Suprapubic skin (tissue), 4 donors: Measurements from ENCODE around the gene INMT. TPM values are rescaled to one million over a fixed set of nuclear protein-coding genes. Genes with fewer than 3 reads are reported as not detected.

Experiments used
- DNase-seq, 2 donors: peaks; one replicate each; pipeline ENCODE4 v3.0.0-alpha.2; 2019; ENCODE audit warnings: low spot score in 2 of 2
- H3K27ac ChIP-seq: fragments of 200-600 bp; sonication (generic); one replicate; pipeline ENCODE4 v1.5.1; 2019
- H3K27me3 ChIP-seq: fragments of 200-600 bp; sonication (generic); one replicate; pipeline ENCODE4 v1.5.1; 2019
- H3K36me3 ChIP-seq: fragments of 200-600 bp; sonication (generic); one replicate; pipeline ENCODE4 v1.5.1; 2019
- H3K4me1 ChIP-seq: fragments of 200-600 bp; sonication (generic); one replicate; pipeline ENCODE4 v1.5.1; 2019
- H3K4me3 ChIP-seq: fragments of 200-600 bp; sonication (generic); one replicate; pipeline ENCODE4 v1.5.1; 2019; ENCODE audit warnings: mild to moderate bottlenecking
- H3K9me3 ChIP-seq: fragments of 200-600 bp; sonication (generic); one replicate; pipeline ENCODE4 v1.5.1; 2019
- EP300 ChIP-seq: sonication (generic); formaldehyde crosslinking; IDR thresholded peaks from one replicate; pipeline ENCODE4 v1.6.1; 2017; ENCODE audit warnings: antibody characterized with exemption
- POLR2A ChIP-seq, 2 donors: fragments of 450-650 bp; IDR thresholded peaks; one replicate each; pipeline ENCODE4 v1.6.1; 2017; ENCODE audit warnings: antibody characterized with exemption in 2 of 2, mild to moderate bottlenecking in 2 of 2, moderate library complexity in 2 of 2
- POLR2AphosphoS5 ChIP-seq, 3 donors: sonication (generic); formaldehyde crosslinking; IDR thresholded peaks; one replicate each; pipeline ENCODE4 v1.6.1; 2017; ENCODE audit warnings: antibody characterized with exemption in 3 of 3
- WGBS: methylation state at CpG from one replicate; pipeline ENCODE4 v1.1.5; 2018; 5-methylcytosine and 5-hydroxymethylcytosine counted together
- total RNA-seq, 4 donors: library from RNA; depleted of rRNA; stranded (reverse); fragments of >200 nt; gene quantifications; one replicate each; pipeline ENCODE4 v1.1.0, GENCODE V29; 2016
- TF ChIP-seq, protein P1 (sequence below), 2 donors: fragments of 200-600 bp in 1 of 2; fragments of 450-650 bp in 1 of 2; sonication (generic) in 1 of 2; IDR thresholded peaks; one replicate each; pipeline ENCODE4 v1.5.1; 2016 to 2019; ENCODE audit warnings: antibody characterized with exemption in 2 of 2, mild to moderate bottlenecking in 1 of 2, moderate library complexity in 1 of 2

Gene INMT
- total RNA-seq, 4 donors from 2014 or later = 1.3 to 9.7 (median 4.2) TPM

DNA sequence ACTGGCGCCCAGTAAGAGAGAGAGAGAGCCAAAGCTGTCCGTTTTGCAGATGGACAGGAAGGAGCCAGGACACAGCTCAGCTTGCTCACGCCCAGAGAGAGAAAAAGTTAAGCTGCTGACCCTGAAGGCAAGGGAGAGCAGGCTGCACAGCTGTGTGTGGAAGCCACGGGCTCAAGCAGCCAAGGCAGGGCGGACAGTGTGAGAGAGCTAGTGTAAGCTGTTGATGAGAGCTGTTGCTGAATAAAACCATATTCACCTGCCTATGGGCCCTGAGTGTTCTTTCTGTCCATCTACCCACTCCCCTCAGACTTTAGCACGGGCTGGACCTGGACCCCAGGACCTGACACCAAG lies 5.4 kb downstream of the INMT start:
- Histone ChIP-seq H3K9me3 (no peaks in the 10 kb centered on the region), H3K4me1 (peaks cover 22% of the 10 kb centered on the region), H3K36me3 (no peaks in the 10 kb centered on the region), H3K27ac (no peak overlapping the region), H3K4me3 (no peak overlapping the region), H3K27me3 (no peaks in the 10 kb centered on the region)
- TF ChIP-seq POLR2A (IDR thresholded peaks at IDR 0.05) (no peak), POLR2AphosphoS5 (IDR thresholded peaks at IDR 0.05) (no peak), EP300 (no peak)
- TF ChIP-seq, protein P1, sequence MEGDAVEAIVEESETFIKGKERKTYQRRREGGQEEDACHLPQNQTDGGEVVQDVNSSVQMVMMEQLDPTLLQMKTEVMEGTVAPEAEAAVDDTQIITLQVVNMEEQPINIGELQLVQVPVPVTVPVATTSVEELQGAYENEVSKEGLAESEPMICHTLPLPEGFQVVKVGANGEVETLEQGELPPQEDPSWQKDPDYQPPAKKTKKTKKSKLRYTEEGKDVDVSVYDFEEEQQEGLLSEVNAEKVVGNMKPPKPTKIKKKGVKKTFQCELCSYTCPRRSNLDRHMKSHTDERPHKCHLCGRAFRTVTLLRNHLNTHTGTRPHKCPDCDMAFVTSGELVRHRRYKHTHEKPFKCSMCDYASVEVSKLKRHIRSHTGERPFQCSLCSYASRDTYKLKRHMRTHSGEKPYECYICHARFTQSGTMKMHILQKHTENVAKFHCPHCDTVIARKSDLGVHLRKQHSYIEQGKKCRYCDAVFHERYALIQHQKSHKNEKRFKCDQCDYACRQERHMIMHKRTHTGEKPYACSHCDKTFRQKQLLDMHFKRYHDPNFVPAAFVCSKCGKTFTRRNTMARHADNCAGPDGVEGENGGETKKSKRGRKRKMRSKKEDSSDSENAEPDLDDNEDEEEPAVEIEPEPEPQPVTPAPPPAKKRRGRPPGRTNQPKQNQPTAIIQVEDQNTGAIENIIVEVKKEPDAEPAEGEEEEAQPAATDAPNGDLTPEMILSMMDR (IDR thresholded peaks at IDR 0.05) = no peak
- 87% methylated on average over 6 of the region's 6 CpGs for whole genome bisulfite sequencing
- DNase-seq = no peak

DNA sequence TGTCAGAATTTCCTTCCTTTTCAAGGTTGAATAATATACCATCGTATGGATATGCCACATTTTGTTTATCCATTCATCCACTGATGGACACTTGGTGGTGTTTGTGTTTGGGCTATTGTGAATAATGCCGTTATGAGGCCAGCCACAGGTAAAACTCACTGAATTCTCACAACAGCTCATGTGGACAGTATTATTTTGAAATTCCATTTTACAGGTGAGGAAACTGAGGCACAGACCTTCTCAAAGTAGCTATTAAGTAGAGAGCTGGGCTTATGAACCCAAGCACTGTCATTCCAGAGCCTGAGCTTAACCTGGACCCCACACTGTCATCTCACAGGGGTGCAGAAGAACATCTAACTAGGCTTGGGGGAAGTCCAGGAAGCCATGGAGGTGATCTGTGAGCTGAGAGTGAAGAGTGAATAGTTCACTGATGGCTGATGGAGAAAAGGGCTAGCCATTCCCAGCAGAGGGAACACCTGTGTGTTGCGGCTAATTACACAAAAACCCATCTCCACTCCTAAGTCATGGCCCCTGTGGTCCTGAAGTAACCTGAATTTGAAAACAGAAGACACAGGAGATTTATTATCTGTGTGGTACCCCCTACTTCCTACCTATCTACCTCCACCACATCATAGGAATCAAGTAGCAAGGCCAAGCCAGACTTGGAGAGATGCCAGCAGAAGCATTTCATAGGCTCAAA lies 8.7 kb downstream of the INMT start:
- Histone ChIP-seq H3K4me3 (no peak overlapping the region), H3K27me3 (no peaks in the 10 kb centered on the region), H3K36me3 (no peaks in the 10 kb centered on the region), H3K27ac (no peak overlapping the region), H3K4me1 (peaks cover 24% of the 10 kb centered on the region), H3K9me3 (no peaks in the 10 kb centered on the region)
- WGBS = 98% methylated on average over 3 of the region's 3 CpGs
- TF ChIP-seq EP300 (no peak), POLR2AphosphoS5 (IDR thresholded peaks at IDR 0.05) (no peak), POLR2A (IDR thresholded peaks at IDR 0.05) (no peak)
- TF ChIP-seq, protein P1 (IDR thresholded peaks at IDR 0.05) = no peak
- DNase-seq = no peak

DNA sequence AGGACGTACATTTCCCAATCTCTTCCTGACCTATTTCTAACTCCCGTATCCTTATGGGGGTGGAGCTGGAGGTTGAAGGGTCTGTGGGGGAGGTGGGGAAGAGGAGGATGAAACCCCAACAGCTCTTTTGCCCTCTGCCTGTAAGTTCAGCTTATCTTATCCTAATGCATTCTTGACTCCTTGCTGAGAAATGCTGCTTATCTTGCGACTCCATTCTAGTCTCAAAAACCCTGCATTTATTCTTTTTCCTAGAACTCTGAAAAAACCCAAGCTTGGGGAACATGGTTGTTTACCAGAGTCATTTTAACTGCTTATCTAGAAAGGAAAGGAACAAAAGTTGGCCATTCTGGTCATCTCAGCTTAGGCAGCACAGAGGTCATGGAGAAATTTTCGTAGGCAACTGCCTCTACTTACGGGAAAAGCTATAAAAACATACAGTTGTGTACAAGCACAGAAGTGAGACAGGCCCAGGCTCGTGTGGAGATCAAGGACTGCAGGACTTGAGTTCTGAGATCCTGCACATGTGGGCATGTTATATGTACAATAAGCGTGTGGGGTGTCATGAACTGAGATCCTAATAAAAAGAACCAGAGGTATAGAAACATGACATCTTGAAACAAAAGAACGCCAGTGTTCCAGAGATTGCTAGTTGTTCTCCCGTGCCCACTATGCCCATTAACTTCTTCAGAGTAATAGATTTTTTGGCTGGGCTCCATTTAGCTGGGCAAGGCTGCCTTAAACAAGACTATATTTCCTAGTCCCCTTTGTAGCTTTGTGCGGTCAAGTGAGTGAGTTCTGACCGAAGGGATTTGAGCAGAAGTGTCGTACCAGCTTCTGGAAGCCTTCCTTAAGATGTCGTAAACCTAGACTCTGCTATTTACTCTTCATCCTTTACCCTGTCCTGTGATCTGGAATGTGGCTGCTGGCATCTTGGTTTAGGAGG lies 9.6 kb downstream of the INMT start:
- 74% methylated on average over 13 of the region's 13 CpGs for WGBS
- Histone ChIP-seq H3K27ac (no peak overlapping the region), H3K4me1 (peaks cover 24% of the 10 kb centered on the region), H3K27me3 (no peaks in the 10 kb centered on the region), H3K9me3 (no peaks in the 10 kb centered on the region), H3K36me3 (no peaks in the 10 kb centered on the region), H3K4me3 (no peak overlapping the region)
- TF ChIP-seq POLR2AphosphoS5 (IDR thresholded peaks at IDR 0.05) = no peak
- no peak for TF ChIP-seq EP300
- no peak for TF ChIP-seq POLR2A (IDR thresholded peaks at IDR 0.05)
- TF ChIP-seq, protein P1 (IDR thresholded peaks at IDR 0.05) = no peak
- no peak for DNase-seq

DNA sequence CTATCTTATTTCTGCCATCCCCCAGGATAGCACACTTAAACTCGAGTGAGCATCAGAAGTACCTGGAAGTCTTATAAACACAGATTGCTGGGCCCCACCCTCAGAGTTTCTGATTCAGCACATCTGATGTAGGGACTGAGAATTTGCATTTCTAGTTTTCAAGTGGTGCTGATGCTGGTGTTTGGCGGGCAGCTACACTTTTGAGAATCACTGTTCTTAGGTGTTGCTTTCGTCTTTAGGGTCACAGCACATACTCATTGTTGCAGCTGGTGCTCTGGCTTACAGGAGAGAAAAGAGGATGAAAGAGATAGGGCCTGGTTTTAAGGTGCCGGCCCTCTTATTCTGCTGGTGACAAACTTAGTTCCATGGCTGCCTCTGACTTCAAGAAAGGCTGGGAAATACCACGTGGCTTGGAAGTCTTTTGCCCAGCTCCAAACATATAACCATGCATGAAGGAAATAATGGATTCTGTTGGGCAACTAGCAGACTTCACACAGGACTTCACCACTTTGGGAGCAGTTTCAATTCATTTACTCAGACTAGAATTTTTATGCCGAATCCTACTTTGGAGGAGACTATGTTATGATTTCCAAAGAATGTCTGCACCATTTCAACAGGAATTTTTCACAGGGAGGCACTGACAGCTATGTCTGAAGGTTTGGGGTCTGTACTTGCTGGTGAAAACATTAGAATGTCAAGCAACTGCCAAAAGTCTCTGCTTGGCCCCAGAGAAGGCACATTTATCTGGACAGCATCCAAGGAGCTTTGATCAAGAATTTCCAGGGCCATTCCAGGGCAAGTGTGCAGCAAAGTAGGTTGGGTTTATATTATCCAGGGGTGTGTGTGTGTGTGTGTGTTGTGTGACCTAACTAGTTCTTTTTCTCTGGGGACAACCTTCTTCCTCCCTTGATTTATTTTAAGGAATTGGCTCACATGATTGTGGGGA lies 12.4 kb downstream of the INMT start:
- 68% methylated on average over 6 of the region's 6 CpGs for WGBS
- no peak for DNase-seq
- Histone ChIP-seq H3K4me1 (peaks cover 11% of the 10 kb centered on the region), H3K4me3 (no peak overlapping the region), H3K27me3 (no peaks in the 10 kb centered on the region), H3K27ac (no peak overlapping the region), H3K36me3 (no peaks in the 10 kb centered on the region), H3K9me3 (no peaks in the 10 kb centered on the region)
- TF ChIP-seq EP300 = no peak
- TF ChIP-seq POLR2AphosphoS5 (IDR thresholded peaks at IDR 0.05) = no peak
- TF ChIP-seq POLR2A (IDR thresholded peaks at IDR 0.05) = no peak
- TF ChIP-seq, protein P1 (IDR thresholded peaks at IDR 0.05) = no peak
